Measurements from ENCODE around the gene NR1I3. TPM values are rescaled to one million over a fixed set of nuclear protein-coding genes. Genes with fewer than 3 reads are reported as not detected.

The NR1I3 gene
- total RNA-seq, 1 donor from 2014 or later: not detected

GRCh38 chr1:161218301-161219077, 19.5 kb downstream of the NR1I3 start:
- Mint-ChIP-seq H3K27me3 (ENCODE audit: unreplicated experiment) (peaks cover 1% of the 10 kb centered on the region), H3K27ac (ENCODE audit: unreplicated experiment) (no peak overlapping the region), H3K4me1 (ENCODE audit: unreplicated experiment) (peaks cover 27% of the 10 kb centered on the region), H3K36me3 (ENCODE audit: low read depth, unreplicated experiment) (peaks cover 18% of the 10 kb centered on the region), H3K4me3 (ENCODE audit: unreplicated experiment) (no peak overlapping the region), H3K9me3 (ENCODE audit: unreplicated experiment) (no peaks in the 10 kb centered on the region)
- no peak for TF ChIP-seq CTCF (IDR thresholded peaks at IDR 0.05; ENCODE audit: unreplicated experiment)
- no peak for DNase-seq (ENCODE audit: low spot score)

GRCh38 chr1:161217831-161218230, 20.2 kb downstream of the NR1I3 start:
- no peak overlapping the region for H3K4me3 Mint-ChIP-seq (ENCODE audit: unreplicated experiment)
- DNase-seq (ENCODE audit: low spot score): no peak
- TF ChIP-seq CTCF (IDR thresholded peaks at IDR 0.05; ENCODE audit: unreplicated experiment): no peak
- H3K27ac Mint-ChIP-seq (ENCODE audit: unreplicated experiment): no peak overlapping the region
- H3K36me3 Mint-ChIP-seq (ENCODE audit: low read depth, unreplicated experiment): peaks cover 24% of the 10 kb centered on the region
- peaks cover 27% of the 10 kb centered on the region for H3K4me1 Mint-ChIP-seq (ENCODE audit: unreplicated experiment)
- peaks cover 1% of the 10 kb centered on the region for H3K27me3 Mint-ChIP-seq (ENCODE audit: unreplicated experiment)
- no peaks in the 10 kb centered on the region for H3K9me3 Mint-ChIP-seq (ENCODE audit: unreplicated experiment)

- H3K27ac Mint-ChIP-seq (ENCODE audit: unreplicated experiment): no peak overlapping the region
- DNase-seq (ENCODE audit: low spot score): no peak
Measured at GRCh38 chr1:161216945-161217712, 20.9 kb downstream of the NR1I3 start.

GRCh38 chr1:161215076-161215475, 22.9 kb downstream of the NR1I3 start, which contains the start of gene FCER1G:
FCER1G (plus strand) TSS chr1:161215295; CDS start chr1:161215322, 27 bp downstream.
- no peaks in the 10 kb centered on the region for H3K9me3 Mint-ChIP-seq (ENCODE audit: unreplicated experiment)
- peaks cover 39% of the 10 kb centered on the region for H3K36me3 Mint-ChIP-seq (ENCODE audit: low read depth, unreplicated experiment)
- H3K4me1 Mint-ChIP-seq (ENCODE audit: unreplicated experiment): peaks cover 28% of the 10 kb centered on the region
- no peak for DNase-seq (ENCODE audit: low spot score)
- peaks cover 1% of the 10 kb centered on the region for H3K27me3 Mint-ChIP-seq (ENCODE audit: unreplicated experiment)
- H3K4me3 Mint-ChIP-seq (ENCODE audit: unreplicated experiment): peak within 1 kb of the TSS; percentile 3
- TF ChIP-seq CTCF (IDR thresholded peaks at IDR 0.05; ENCODE audit: unreplicated experiment): no peak
- no peak within 1 kb of the TSS for H3K27ac Mint-ChIP-seq (ENCODE audit: unreplicated experiment)

More at GRCh38 chr1:161216945-161217712, 20.9 kb downstream of the NR1I3 start:
- Mint-ChIP-seq H3K4me1 (ENCODE audit: unreplicated experiment) (peaks cover 27% of the 10 kb centered on the region), H3K4me3 (ENCODE audit: unreplicated experiment) (no peak overlapping the region), H3K9me3 (ENCODE audit: unreplicated experiment) (no peaks in the 10 kb centered on the region), H3K27me3 (ENCODE audit: unreplicated experiment) (peaks cover 1% of the 10 kb centered on the region), H3K36me3 (ENCODE audit: low read depth, unreplicated experiment) (peaks cover 26% of the 10 kb centered on the region)
- no peak for TF ChIP-seq CTCF (IDR thresholded peaks at IDR 0.05; ENCODE audit: unreplicated experiment)

Measured in endothelial cell (in vitro differentiated cells).